K562 treated with DMSO at 1 percent for 12 hours (cell line): ENCODE measurements around the gene ORMDL1. TPM values are rescaled to one million over a fixed set of nuclear protein-coding genes. Genes with fewer than 3 reads are reported as not detected.

Source experiments
- total RNA-seq: library from RNA; unstranded; fragments of 300-600 nt; gene quantifications from 2 replicates; pipeline ENCODE4 v1.2.3, GENCODE V29; 2022; ENCODE audit not compliant: insufficient read depth

ORMDL1 gene
- total RNA-seq = 21.3 and 27.5 TPM in 2 replicates

GRCh38 chr2:189783927-189784867 is at the start of gene ORMDL1, which contains the start of gene PMS1:
ORMDL1 (minus strand) TSS chr2:189784339; CDS start chr2:189782595, 1,744 bp downstream.
PMS1 (plus strand) TSS chr2:189784450; CDS start chr2:189791810, 7,360 bp downstream.

GRCh38 chr2:189762551-189763298 is 21.4 kb downstream of the ORMDL1 start, which contains the start of gene OSGEPL1:
OSGEPL1 (minus strand) TSS chr2:189762792; CDS start chr2:189761640, 1,152 bp downstream.

Other genes with a start within 250 kb of the ORMDL1 start
- gene SLC40A1, start 203.6 kb downstream of the ORMDL1 start, total RNA-seq = 5.8 and 17.5 TPM in 2 replicates
- 12.5 and 31.4 TPM in 2 replicates for gene ASNSD1, start 122.9 kb downstream of the ORMDL1 start, total RNA-seq
- gene ANKAR, start 109.7 kb downstream of the ORMDL1 start, total RNA-seq = 0.34 and 0.69 TPM in 2 replicates
- gene OSGEPL1, start 21.5 kb downstream of the ORMDL1 start, total RNA-seq = 3.3 and 5.7 TPM in 2 replicates
- 3.8 and 9.6 TPM in 2 replicates for gene PMS1, start 111 bp upstream of the ORMDL1 start, total RNA-seq